ENCODE measurements around the gene OARD1.

- no peak for TF ChIP-seq CTCF (IDR thresholded peaks at IDR 0.05)
- TF ChIP-seq POLR2A (IDR thresholded peaks at IDR 0.05) = no peak
Observed at GRCh38 chr6:41033776-41034175, 38.4 kb downstream of the OARD1 start.
